ENCODE results near the gene SCRT2. TPM values are rescaled to one million over a fixed set of nuclear protein-coding genes. Genes with fewer than 3 reads are reported as not detected.
A peak's percentile ranks its signal among the peaks of the same experiment; 100 is the strongest.

The SCRT2 gene
- total and polyA plus RNA-seq, 9 of the 15 experiments (the other 6 are each of a cell fraction or from before 2014, with no cell fraction given), result 0.04 to 0.75 (median 0.13) TPM; not detected in 2

GRCh38 chr20:653110-653589, 22.5 kb downstream of the SCRT2 start, which contains the start of gene SRXN1:
SRXN1 (minus strand) TSS chr20:653200; CDS start chr20:653185, 15 bp downstream.
- intact Hi-C loops (cut with micrococcal nuclease) (loop anchor here (2.0 kb wide), 1 partner anchor 76 kb away; no protein-coding TSS in a partner anchor), in situ Hi-C loops (cut with MboI) (loop anchor here (5.0 kb wide), 1 partner anchor 74 kb away; no protein-coding TSS in a partner anchor)
- H2AFZ ChIP-seq (ENCODE audit: low read depth, low read length), result peak within 1 kb of the TSS; percentile 71
- H4K20me1 ChIP-seq (replicated peaks; ENCODE audit: control insufficient read depth, insufficient read depth, low read length), result no peaks in the 10 kb centered on the region
- H3K9me1 ChIP-seq (ENCODE audit: control insufficient read depth, insufficient read depth, low read length), result no peaks in the 10 kb centered on the region
- peak within 1 kb of the TSS; percentile 96 for H3K4me2 ChIP-seq (ENCODE audit: insufficient read depth, low read length)
- H3K9me3 ChIP-seq (replicated peaks; ENCODE audit: control insufficient read depth, insufficient read depth, low read depth, low read length), result no peaks in the 10 kb centered on the region
- H3K4me3 ChIP-seq, result peak within 1 kb of the TSS; percentile 70
- peak within 1 kb of the TSS; percentile 98 for H3K27ac ChIP-seq (ENCODE audit: extremely low read depth, low read depth, low read length)
- H3K27me3 ChIP-seq (ENCODE audit: control insufficient read depth in 2 of 2, insufficient read depth in 2 of 2, low read length in 2 of 2), result no peaks in the 10 kb centered on the region
- peak within 1 kb of the TSS; percentile 97 for H3K9ac ChIP-seq (ENCODE audit: insufficient read depth in 1 of 2, low read depth in 2 of 2, low read length in 2 of 2)
- ATAC-seq, result peak; percentile 93
- POLR2A ChIA-PET, result no interaction called here
- peak; percentile 85 to 95 (median 88) for DNase-seq (ENCODE audit: extremely low read depth in 1 of 4, low spot score in 3 of 4)
- peaks cover 46% of the 10 kb centered on the region for H3K79me2 ChIP-seq (ENCODE audit: control insufficient read depth, insufficient read depth, low read length)
- WGBS (ENCODE audit: insufficient coverage, low coverage, missing lambda C conversion rate), result 0% methylated on average over 13 of the region's 74 CpGs
- peaks cover 29% of the 10 kb centered on the region for H3K36me3 ChIP-seq (ENCODE audit: control insufficient read depth, insufficient read depth, low read length)
- no peak for FAIRE-seq
- peaks cover 39 to 46% of the 10 kb centered on the region in 2 experiments for H3K4me1 ChIP-seq (replicated peaks in 1 of 2; ENCODE audit: control insufficient read depth in 2 of 2, insufficient read depth in 2 of 2, low read length in 2 of 2)
- no TSS peak for BruUV-seq (replicated peaks)
- CTCF ChIA-PET (ENCODE audit: low intra/inter-chr PET ratio), result interaction anchor here (0.6 to 3.2 kb wide), 4 partner anchors 15 to 100 kb away, joined by 3 to 22 read pairs (median 3); no protein-coding TSS in a partner anchor
- TF ChIP-seq CCNT2 (IDR thresholded peaks at IDR 0.05; ENCODE audit: borderline replicate concordance, extremely low read depth, insufficient read length, low read depth, low read length) (peak; percentile 70), NONO (IDR thresholded peaks at IDR 0.05; ENCODE audit: low read depth in 2 of 2, low read length in 1 of 2) (peak; percentile 44 to 97; a peak in 2 of 4 replicates), ZNF76 (CRISPR knock-in tag; IDR thresholded peaks at IDR 0.05; ENCODE audit: borderline replicate concordance) (peak; percentile 70; the same call in 1 of the 2 replicates), UBTF (IDR thresholded peaks at IDR 0.05; ENCODE audit: borderline replicate concordance in 1 of 2, low read depth in 2 of 2, low read length in 2 of 2) (peak in 1 of 2 experiments; percentile 68; a peak in 2 of 4 replicates), PHF8 (IDR thresholded peaks at IDR 0.05; ENCODE audit: borderline replicate concordance, low read length) (peak; percentile 53; the same call in 1 of the 2 replicates), MAFK (IDR thresholded peaks at IDR 0.05; ENCODE audit: low read length) (peak; percentile 51; the same call in 1 of the 2 replicates), RAD51 (IDR thresholded peaks at IDR 0.05; ENCODE audit: borderline replicate concordance, low read depth) (no peak), EP300 (IDR thresholded peaks at IDR 0.05; ENCODE audit: low read length) (0 out of 2 replicates have a peak, but pooled peaks have one; percentile 14), SIN3B (IDR thresholded peaks at IDR 0.05; ENCODE audit: low read depth) (peak; percentile 49), DEAF1 (CRISPR knock-in tag; IDR thresholded peaks at IDR 0.05) (peak; percentile 87), YY1 (IDR thresholded peaks at IDR 0.05; ENCODE audit: borderline replicate concordance in 1 of 3, control insufficient read depth in 1 of 3, extremely low read depth in 1 of 3, insufficient read depth in 3 of 3, insufficient read length in 1 of 3, insufficient replicate concordance in 2 of 3, low read depth in 1 of 3, low read length in 2 of 3) (peak in 1 of 3 experiments; percentile 69), CTBP1 (IDR thresholded peaks at IDR 0.05; ENCODE audit: borderline replicate concordance) (peak; percentile 80), ZNF212 (CRISPR knock-in tag; IDR thresholded peaks at IDR 0.05) (no peak), BACH1 (tag; IDR thresholded peaks at IDR 0.05) (peak; percentile 21; the same call in 1 of the 2 replicates), HNRNPL (IDR thresholded peaks at IDR 0.05; ENCODE audit: low read depth, low read length) (peak; percentile 75; the same call in 1 of the 2 replicates), SAFB (IDR thresholded peaks at IDR 0.05; ENCODE audit: borderline replicate concordance, low read depth, low read length) (0 out of 2 replicates have a peak, but pooled peaks have one; percentile 41), MYNN (IDR thresholded peaks at IDR 0.05) (0 out of 2 replicates have a peak, but pooled peaks have one; percentile 13), MYNN (CRISPR knock-in tag; IDR thresholded peaks at IDR 0.05) (no peak)

Measured in K562 (cell line).